ENCODE results near the gene ZNF350.
"Not testable (repeated sequence)": the region's sequence is repeated elsewhere in the genome, so short reads cannot be mapped to it uniquely, and the experiment has no call there.

The ZNF350 gene

GRCh38 chr19:51971624-51972023 is 15.0 kb downstream of the ZNF350 start:
- no peaks in the 10 kb centered on the region for H4K20me1 ChIP-seq (ENCODE audit: insufficient read depth, low read length)
- no peak overlapping the region for H3K4me3 ChIP-seq (ENCODE audit: low read length)
- no peak overlapping the region for H3K27ac ChIP-seq (ENCODE audit: low read length)
- DNase-seq: no peak
- H3K79me2 ChIP-seq (ENCODE audit: low read length): no peaks in the 10 kb centered on the region
- H3K4me2 ChIP-seq (ENCODE audit: low read depth, low read length): no peak overlapping the region
- H3K4me1 ChIP-seq (ENCODE audit: low read length): no peaks in the 10 kb centered on the region
- H3K9me2 ChIP-seq (replicated peaks; ENCODE audit: insufficient read depth, low read length): no peaks in the 10 kb centered on the region
- H3K9me3 ChIP-seq (replicated peaks; ENCODE audit: insufficient read depth, low read length): no peaks in the 10 kb centered on the region; the same call in 1 of the 2 replicates
- H3K9ac ChIP-seq (ENCODE audit: low read length): no peak overlapping the region
- no peak for TF ChIP-seq EZH2phosphoT487 (IDR thresholded peaks at IDR 0.05; ENCODE audit: low read length)
- no peak for TF ChIP-seq EZH2 (optimal IDR thresholded peaks at IDR 0.05; ENCODE audit: low read depth, low read length)
- TF ChIP-seq CTCF (IDR thresholded peaks at IDR 0.05; ENCODE audit: low read length): no peak
- H3K36me3 ChIP-seq (replicated peaks; ENCODE audit: insufficient read depth, low read length): peaks cover 19% of the 10 kb centered on the region
- H3K27me3 ChIP-seq (replicated peaks; ENCODE audit: insufficient read depth, low read length): no peaks in the 10 kb centered on the region
- no peak overlapping the region for H2AFZ ChIP-seq (ENCODE audit: low read length)
- H3F3A ChIP-seq (ENCODE audit: insufficient read depth, low read length): no peaks in the 10 kb centered on the region

- H3K27ac ChIP-seq (ENCODE audit: low read length): no peak overlapping the region
- H2AFZ ChIP-seq (ENCODE audit: low read length): no peak overlapping the region
- H3K9ac ChIP-seq (ENCODE audit: low read length): no peak overlapping the region
- no peak overlapping the region for H3K4me3 ChIP-seq (ENCODE audit: low read length)
- H3F3A ChIP-seq (ENCODE audit: insufficient read depth, low read length): no peaks in the 10 kb centered on the region
- H3K4me2 ChIP-seq (ENCODE audit: low read depth, low read length): no peak overlapping the region
- no peaks in the 10 kb centered on the region for H3K27me3 ChIP-seq (replicated peaks; ENCODE audit: insufficient read depth, low read length)
- no peaks in the 10 kb centered on the region for H3K79me2 ChIP-seq (ENCODE audit: low read length)
- DNase-seq: no peak
- no peaks in the 10 kb centered on the region for H4K20me1 ChIP-seq (ENCODE audit: insufficient read depth, low read length)
- H3K36me3 ChIP-seq (replicated peaks; ENCODE audit: insufficient read depth, low read length): peaks cover 22% of the 10 kb centered on the region
- H3K4me1 ChIP-seq (ENCODE audit: low read length): no peaks in the 10 kb centered on the region
- H3K9me2 ChIP-seq (replicated peaks; ENCODE audit: insufficient read depth, low read length): no peaks in the 10 kb centered on the region
- H3K9me3 ChIP-seq (replicated peaks; ENCODE audit: insufficient read depth, low read length): no peaks in the 10 kb centered on the region; the same call in 1 of the 2 replicates
- TF ChIP-seq CTCF (IDR thresholded peaks at IDR 0.05; ENCODE audit: low read length) (no peak), EZH2phosphoT487 (IDR thresholded peaks at IDR 0.05; ENCODE audit: low read length) (no peak), EZH2 (optimal IDR thresholded peaks at IDR 0.05; ENCODE audit: low read depth, low read length) (no peak)
Measured at GRCh38 chr19:51970718-51971117, 15.9 kb downstream of the ZNF350 start.

- H3K27ac ChIP-seq (ENCODE audit: low read length): no peak overlapping the region
- peaks cover 13% of the 10 kb centered on the region for H3K36me3 ChIP-seq (replicated peaks; ENCODE audit: insufficient read depth, low read length)
- no peaks in the 10 kb centered on the region for H3K9me2 ChIP-seq (replicated peaks; ENCODE audit: insufficient read depth, low read length)
- H3K4me3 ChIP-seq (ENCODE audit: low read length): no peak overlapping the region
- no peak overlapping the region for H3K9ac ChIP-seq (ENCODE audit: low read length)
- no peaks in the 10 kb centered on the region for H3K4me1 ChIP-seq (ENCODE audit: low read length)
- no peaks in the 10 kb centered on the region for H3K79me2 ChIP-seq (ENCODE audit: low read length)
- no peak for TF ChIP-seq CTCF (IDR thresholded peaks at IDR 0.05; ENCODE audit: low read length)
- TF ChIP-seq EZH2phosphoT487 (IDR thresholded peaks at IDR 0.05; ENCODE audit: low read length): no peak
- no peak for TF ChIP-seq EZH2 (optimal IDR thresholded peaks at IDR 0.05; ENCODE audit: low read depth, low read length)
- no peak for DNase-seq
- no peak overlapping the region for H2AFZ ChIP-seq (ENCODE audit: low read length)
- no peaks in the 10 kb centered on the region for H3K27me3 ChIP-seq (replicated peaks; ENCODE audit: insufficient read depth, low read length)
- H3K9me3 ChIP-seq (replicated peaks; ENCODE audit: insufficient read depth, low read length): no peaks in the 10 kb centered on the region; the same call in 1 of the 2 replicates
- H4K20me1 ChIP-seq (ENCODE audit: insufficient read depth, low read length): no peaks in the 10 kb centered on the region
- H3K4me2 ChIP-seq (ENCODE audit: low read depth, low read length): no peak overlapping the region
- no peaks in the 10 kb centered on the region for H3F3A ChIP-seq (ENCODE audit: insufficient read depth, low read length)
Measured at GRCh38 chr19:51965583-51965982, 21.1 kb downstream of the ZNF350 start.

GRCh38 chr19:51960621-51961233 is 25.9 kb downstream of the ZNF350 start:
- not testable (repeated sequence) for H3K79me2 ChIP-seq (ENCODE audit: low read length); H3K27me3 ChIP-seq (replicated peaks; ENCODE audit: insufficient read depth, low read length); H3K9me2 ChIP-seq (replicated peaks; ENCODE audit: insufficient read depth, low read length); H2AFZ ChIP-seq (ENCODE audit: low read length); H4K20me1 ChIP-seq (ENCODE audit: insufficient read depth, low read length); H3K27ac ChIP-seq (ENCODE audit: low read length); H3K4me3 ChIP-seq (ENCODE audit: low read length); H3K36me3 ChIP-seq (replicated peaks; ENCODE audit: insufficient read depth, low read length); H3K9me3 ChIP-seq (replicated peaks; ENCODE audit: insufficient read depth, low read length); H3F3A ChIP-seq (ENCODE audit: insufficient read depth, low read length); H3K9ac ChIP-seq (ENCODE audit: low read length); H3K4me1 ChIP-seq (ENCODE audit: low read length); H3K4me2 ChIP-seq (ENCODE audit: low read depth, low read length); DNase-seq

Measured in MM.1S (cell line).